ENCODE measurements around the gene KRCC1.
A peak's percentile ranks its signal among the peaks of the same experiment; 100 is the strongest.
"Not testable (repeated sequence)": the region's sequence is repeated elsewhere in the genome, so short reads cannot be mapped to it uniquely, and the experiment has no call there.

Gene KRCC1

DNA sequence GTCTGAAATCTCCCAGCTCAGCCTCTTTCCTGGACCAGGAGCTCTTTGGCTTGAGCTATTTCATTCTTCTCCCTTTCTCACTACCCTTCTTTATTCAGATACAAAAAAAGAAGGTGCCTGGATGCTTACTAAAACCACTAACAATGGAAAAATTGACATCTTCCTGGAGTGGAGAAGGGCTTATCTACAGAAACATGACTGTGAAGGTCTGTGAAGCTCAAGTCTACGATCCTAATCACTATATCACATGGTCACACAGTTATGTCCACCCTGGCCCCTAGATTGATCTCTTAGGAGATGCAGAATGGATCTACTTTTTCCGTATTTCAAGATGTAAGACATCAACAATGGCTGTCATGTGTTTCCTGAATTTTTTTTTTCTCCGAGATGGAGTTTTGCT lies 5.7 kb upstream of the KRCC1 start:
- Mint-ChIP-seq H3K9me3 (ENCODE audit: low read depth) (no peaks in the 10 kb centered on the region), H3K4me1 (ENCODE audit: low read depth) (peaks cover 20% of the 10 kb centered on the region), H3K4me3 (no peak overlapping the region), H3K27ac (no peak overlapping the region), H3K27me3 (no peaks in the 10 kb centered on the region), H3K36me3 (no peaks in the 10 kb centered on the region)

- Mint-ChIP-seq H3K27me3 (no peaks in the 10 kb centered on the region), H3K9me3 (ENCODE audit: low read depth) (no peaks in the 10 kb centered on the region), H3K27ac (no peak overlapping the region), H3K4me1 (ENCODE audit: low read depth) (peaks cover 24% of the 10 kb centered on the region), H3K4me3 (no peak overlapping the region), H3K36me3 (no peaks in the 10 kb centered on the region)
Measured at GRCh38 chr2:88060907-88061275, 5.3 kb upstream of the KRCC1 start.

DNA sequence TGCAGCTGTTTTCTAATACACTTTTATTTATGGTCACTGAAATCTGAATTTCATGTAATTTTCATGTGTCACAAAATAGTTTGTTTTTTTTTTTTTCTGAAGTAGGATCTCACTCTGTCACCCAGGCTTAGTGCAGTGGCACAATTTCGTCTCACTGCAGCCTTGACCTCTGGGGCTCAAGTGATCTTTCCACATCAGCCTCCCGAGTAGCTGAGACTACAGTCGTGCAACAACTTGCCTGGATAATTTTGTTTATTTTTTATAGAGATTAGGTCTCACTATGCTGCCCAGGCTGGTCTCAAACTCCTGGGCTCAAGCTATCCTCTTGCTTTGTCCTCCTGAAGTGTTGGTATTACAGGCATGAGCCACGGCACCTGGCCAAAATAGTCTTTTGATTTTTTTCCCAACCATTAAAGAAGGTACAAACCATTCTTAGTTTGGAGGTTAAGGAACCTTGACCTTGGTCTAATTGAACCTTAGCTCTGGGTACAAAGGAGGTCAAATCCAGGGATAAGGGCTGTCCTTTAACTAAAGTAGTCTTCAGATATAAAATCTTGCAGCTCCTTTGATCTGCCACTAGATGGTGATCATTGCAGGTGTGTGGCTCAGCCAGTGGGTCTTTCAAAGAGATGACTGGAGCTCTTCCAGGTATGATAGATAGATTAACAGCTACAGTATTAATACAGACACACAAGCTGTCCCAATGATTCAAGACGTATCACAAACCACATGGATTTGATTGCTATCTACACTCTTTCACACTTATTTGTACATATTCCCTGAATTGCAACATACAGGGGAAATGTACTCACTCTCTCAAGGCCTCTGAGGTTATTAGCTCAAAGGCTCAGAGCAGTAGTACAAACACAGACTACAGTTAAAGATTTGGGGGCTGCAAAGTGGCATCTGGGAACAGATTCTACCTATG lies 4.7 kb upstream of the KRCC1 start:
- H3K4me3 Mint-ChIP-seq, result no peak overlapping the region
- H3K36me3 Mint-ChIP-seq, result peaks cover under 1% of the 10 kb centered on the region
- H3K4me1 Mint-ChIP-seq (ENCODE audit: low read depth), result peaks cover 27% of the 10 kb centered on the region
- no peak overlapping the region for H3K27ac Mint-ChIP-seq
- H3K27me3 Mint-ChIP-seq, result no peaks in the 10 kb centered on the region
- H3K9me3 Mint-ChIP-seq (ENCODE audit: low read depth), result no peaks in the 10 kb centered on the region

GRCh38 chr2:88058191-88058590 lies 2.6 kb upstream of the KRCC1 start:
- H3K4me3 Mint-ChIP-seq, result no peak overlapping the region
- peaks cover 8% of the 10 kb centered on the region for H3K36me3 Mint-ChIP-seq
- H3K4me1 Mint-ChIP-seq (ENCODE audit: low read depth), result peaks cover 45% of the 10 kb centered on the region
- no peaks in the 10 kb centered on the region for H3K9me3 Mint-ChIP-seq (ENCODE audit: low read depth)
- no peaks in the 10 kb centered on the region for H3K27me3 Mint-ChIP-seq
- peak overlapping the region; percentile 54 for H3K27ac Mint-ChIP-seq

- Mint-ChIP-seq H3K36me3 (peaks cover 11% of the 10 kb centered on the region), H3K27me3 (no peaks in the 10 kb centered on the region), H3K27ac (peak overlapping the region; percentile 97), H3K4me3 (peak overlapping the region; percentile 98), H3K4me1 (ENCODE audit: low read depth) (peaks cover 53% of the 10 kb centered on the region), H3K9me3 (ENCODE audit: low read depth) (no peaks in the 10 kb centered on the region)
Measured at GRCh38 chr2:88057437-88057844, 1.9 kb upstream of the KRCC1 start.

- Mint-ChIP-seq H3K9me3 (ENCODE audit: low read depth) (no peaks in the 10 kb centered on the region), H3K27me3 (no peaks in the 10 kb centered on the region), H3K36me3 (peaks cover 11% of the 10 kb centered on the region), H3K27ac (peak overlapping the region; percentile 98), H3K4me3 (peak overlapping the region; percentile 98), H3K4me1 (ENCODE audit: low read depth) (peaks cover 70% of the 10 kb centered on the region)
Measured at GRCh38 chr2:88054782-88055370, 707 bp downstream of the KRCC1 start.

DNA sequence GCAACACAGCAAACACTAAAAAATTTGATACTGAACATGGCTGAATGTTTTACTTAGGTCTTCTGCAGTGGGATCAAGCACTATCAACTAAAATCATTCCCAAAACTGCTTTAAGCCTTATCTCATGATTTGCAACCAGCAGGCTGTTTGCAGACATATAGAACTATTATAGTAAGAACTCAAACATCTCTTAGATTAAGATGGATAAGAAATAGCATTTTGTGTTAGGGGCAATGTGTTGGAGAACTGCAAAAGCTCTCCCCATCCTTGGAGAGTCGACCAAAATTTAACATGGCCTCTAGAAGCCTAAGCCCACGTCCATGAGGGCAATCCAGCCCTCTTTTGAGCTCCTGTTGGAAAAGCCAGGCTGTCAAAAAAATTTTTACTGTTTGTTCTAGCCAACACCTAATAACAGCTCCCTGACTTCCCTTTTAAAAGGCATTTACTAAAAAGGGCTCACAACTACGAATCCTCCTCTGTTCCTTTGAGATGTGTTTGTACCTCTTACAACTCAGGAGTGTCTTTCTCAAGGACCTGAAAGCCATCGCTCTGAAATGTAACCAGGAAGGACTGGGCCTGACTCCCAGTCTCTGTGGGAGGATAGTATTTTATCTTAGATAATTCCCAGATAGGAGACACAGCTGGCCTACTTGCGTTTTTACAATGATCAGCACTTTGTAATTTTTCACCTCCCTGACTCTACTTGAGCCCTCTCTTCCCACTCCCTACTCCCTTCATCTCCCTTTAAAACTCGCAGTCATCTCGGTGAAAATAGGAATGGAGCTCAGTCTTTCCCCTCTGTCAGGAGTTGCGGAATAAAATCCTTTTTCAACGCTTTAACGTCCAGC lies 1.4 kb downstream of the KRCC1 start:
- Mint-ChIP-seq H3K27ac (peak overlapping the region; percentile 98), H3K9me3 (ENCODE audit: low read depth) (no peaks in the 10 kb centered on the region), H3K4me3 (peak overlapping the region; percentile 98), H3K36me3 (peaks cover 11% of the 10 kb centered on the region), H3K27me3 (no peaks in the 10 kb centered on the region), H3K4me1 (ENCODE audit: low read depth) (peaks cover 76% of the 10 kb centered on the region)

GRCh38 chr2:88053296-88053695 lies 2.3 kb downstream of the KRCC1 start:
- Mint-ChIP-seq H3K27me3 (no peaks in the 10 kb centered on the region), H3K9me3 (ENCODE audit: low read depth) (no peaks in the 10 kb centered on the region), H3K4me1 (ENCODE audit: low read depth) (peaks cover 79% of the 10 kb centered on the region), H3K36me3 (peaks cover 11% of the 10 kb centered on the region), H3K27ac (peak overlapping the region; percentile 98), H3K4me3 (peak overlapping the region; percentile 98)

DNA sequence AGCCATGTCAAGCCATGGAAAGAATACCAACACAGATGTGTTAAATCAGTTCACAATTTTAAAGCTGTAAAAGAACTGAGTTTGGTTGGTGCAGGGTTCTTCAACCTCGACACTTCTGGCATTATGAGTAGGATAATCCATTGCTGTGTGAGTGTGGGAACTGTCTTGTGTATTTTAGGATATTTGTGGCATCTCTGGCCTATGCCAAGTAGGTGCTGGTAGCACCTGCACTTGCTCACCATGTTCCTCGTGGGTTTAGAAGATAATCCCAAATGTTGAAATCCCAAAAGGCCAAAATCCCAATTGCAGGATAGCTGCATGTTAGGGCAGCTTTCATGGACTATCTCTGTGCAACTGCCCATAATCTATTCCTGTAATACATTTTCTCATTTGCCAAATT lies 3.8 kb downstream of the KRCC1 start:
- H3K9me3 Mint-ChIP-seq (ENCODE audit: low read depth), result no peaks in the 10 kb centered on the region
- H3K36me3 Mint-ChIP-seq, result peaks cover 11% of the 10 kb centered on the region
- H3K27me3 Mint-ChIP-seq, result no peaks in the 10 kb centered on the region
- H3K4me1 Mint-ChIP-seq (ENCODE audit: low read depth), result peaks cover 66% of the 10 kb centered on the region
- H3K4me3 Mint-ChIP-seq, result no peak overlapping the region
- peak overlapping the region; percentile 22 for H3K27ac Mint-ChIP-seq

- Mint-ChIP-seq H3K9me3 (ENCODE audit: low read depth) (no peaks in the 10 kb centered on the region), H3K27ac (peak overlapping the region; percentile 52), H3K4me1 (ENCODE audit: low read depth) (peaks cover 66% of the 10 kb centered on the region), H3K4me3 (no peak overlapping the region), H3K27me3 (no peaks in the 10 kb centered on the region), H3K36me3 (peaks cover 11% of the 10 kb centered on the region)
Measured at GRCh38 chr2:88049622-88050021, 6.0 kb downstream of the KRCC1 start.

DNA sequence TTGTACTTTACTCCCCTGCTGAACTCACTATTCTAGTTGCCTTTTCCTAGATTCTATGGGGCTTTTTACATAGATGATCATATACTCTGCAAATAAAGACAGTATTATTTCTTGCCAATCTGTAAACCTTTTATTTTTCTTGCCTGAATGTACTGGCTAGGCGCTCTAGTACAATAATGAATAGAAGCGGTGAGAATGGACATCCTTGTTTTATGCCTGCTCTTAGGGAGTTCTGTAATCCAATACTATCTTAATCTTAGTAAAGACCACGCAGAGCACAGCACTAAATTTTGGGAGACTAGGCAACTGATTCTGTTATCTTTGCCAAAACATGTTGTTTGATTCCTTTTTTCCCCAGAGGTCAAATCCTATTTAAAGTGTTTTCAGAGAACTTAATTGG lies 7.0 kb downstream of the KRCC1 start:
- Mint-ChIP-seq H3K4me1 (ENCODE audit: low read depth) (peaks cover 60% of the 10 kb centered on the region), H3K4me3 (no peak overlapping the region), H3K9me3 (ENCODE audit: low read depth) (no peaks in the 10 kb centered on the region), H3K27ac (peak overlapping the region; percentile 1), H3K36me3 (peaks cover 9% of the 10 kb centered on the region), H3K27me3 (no peaks in the 10 kb centered on the region)

GRCh38 chr2:88045561-88045960 lies 10.0 kb downstream of the KRCC1 start:
- H3K27me3 Mint-ChIP-seq; H3K9me3 Mint-ChIP-seq (ENCODE audit: low read depth); H3K4me3 Mint-ChIP-seq; H3K36me3 Mint-ChIP-seq: not testable (repeated sequence)
- H3K27ac Mint-ChIP-seq, result peak overlapping the region; percentile 52
- peaks cover 59% of the 10 kb centered on the region for H3K4me1 Mint-ChIP-seq (ENCODE audit: low read depth)

DNA sequence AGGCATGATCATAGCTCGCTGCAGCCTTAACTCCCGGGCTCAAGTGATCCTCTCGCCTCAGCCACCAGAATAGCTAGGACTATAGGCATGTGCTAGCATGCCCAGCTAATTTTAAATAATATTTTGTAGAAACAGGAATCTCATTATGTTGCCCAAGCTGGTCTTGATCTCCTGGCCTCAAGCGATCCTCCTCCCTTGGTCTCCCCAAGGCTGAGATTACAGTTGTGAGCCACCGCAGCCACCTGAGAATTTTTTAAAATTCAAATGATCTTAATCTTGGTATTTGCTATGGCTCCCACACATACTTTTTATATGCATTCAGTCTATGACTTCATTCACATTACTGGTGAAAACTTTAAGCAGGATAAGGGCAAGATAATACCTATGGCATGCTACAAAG lies 13.1 kb downstream of the KRCC1 start:
- H3K4me1 Mint-ChIP-seq (ENCODE audit: low read depth), result peaks cover 69% of the 10 kb centered on the region
- no peaks in the 10 kb centered on the region for H3K27me3 Mint-ChIP-seq
- H3K27ac Mint-ChIP-seq, result no peak overlapping the region
- peaks cover 12% of the 10 kb centered on the region for H3K36me3 Mint-ChIP-seq
- H3K9me3 Mint-ChIP-seq (ENCODE audit: low read depth), result no peaks in the 10 kb centered on the region
- no peak overlapping the region for H3K4me3 Mint-ChIP-seq

- H3K27me3 Mint-ChIP-seq, result no peaks in the 10 kb centered on the region
- H3K4me1 Mint-ChIP-seq (ENCODE audit: low read depth), result peaks cover 70% of the 10 kb centered on the region
- peaks cover 5% of the 10 kb centered on the region for H3K9me3 Mint-ChIP-seq (ENCODE audit: low read depth)
- H3K36me3 Mint-ChIP-seq, result peaks cover 26% of the 10 kb centered on the region
- peak overlapping the region; percentile 88 for H3K27ac Mint-ChIP-seq
- peak overlapping the region; percentile 17 for H3K4me3 Mint-ChIP-seq
Measured at GRCh38 chr2:88038263-88039105, 17.1 kb downstream of the KRCC1 start.
